HEK293T (cell line): ENCODE measurements around the gene ZFP62.

Source experiments
- CTCF ChIA-PET: fragments of 350-600 bp; formaldehyde crosslinking; extraction: SDS; loops from one replicate; lab custom pipeline; 2021; ENCODE audit warnings: antibody characterized with exemption, inconsistent platforms; lab: Yijun Ruan, JAX
- POLR2A ChIA-PET: fragments of 350-600 bp; formaldehyde crosslinking; extraction: SDS; loops from one replicate; lab custom pipeline; 2020; ENCODE audit warnings: antibody characterized with exemption, inconsistent platforms; lab: Yijun Ruan, JAX
- DNase-seq: peaks from one replicate; pipeline ENCODE4 v3.0.0; 2012; ENCODE audit warnings: mixed read lengths; ENCODE audit errors: extremely low spot score
- ARNT ChIP-seq: fragments of 450-650 bp; IDR thresholded peaks from 2 replicates; pipeline ENCODE4 v1.6.1; 2017; ENCODE audit warnings: mild to moderate bottlenecking
- BHLHE40 ChIP-seq: fragments of 450-650 bp; IDR thresholded peaks from 2 replicates; pipeline ENCODE4 v1.6.1; 2016; ENCODE audit warnings: mild to moderate bottlenecking, moderate library complexity, borderline replicate concordance
- CTBP1 ChIP-seq: fragments of 450-650 bp; IDR thresholded peaks from 2 replicates; pipeline ENCODE4 v1.6.1; 2016; ENCODE audit warnings: borderline replicate concordance
- ELF4 ChIP-seq: fragments of 450-650 bp; IDR thresholded peaks from 2 replicates; pipeline ENCODE4 v1.6.1; 2017; ENCODE audit warnings: antibody characterized with exemption
- FOXA1 ChIP-seq: fragments of 450-650 bp; IDR thresholded peaks from 2 replicates; pipeline ENCODE4 v1.6.1; 2016; ENCODE audit warnings: mild to moderate bottlenecking
- FOXK2 ChIP-seq: fragments of 450-650 bp; IDR thresholded peaks from 2 replicates; pipeline ENCODE4 v1.6.1; 2016; ENCODE audit warnings: mild to moderate bottlenecking
- FOXM1 ChIP-seq: fragments of 450-650 bp; IDR thresholded peaks from 2 replicates; pipeline ENCODE4 v1.6.1; 2017; ENCODE audit warnings: mild to moderate bottlenecking, borderline replicate concordance
- HDGF ChIP-seq: fragments of 450-650 bp; IDR thresholded peaks from 2 replicates; pipeline ENCODE4 v1.6.1; 2017; ENCODE audit warnings: antibody characterized with exemption, borderline replicate concordance
- L3MBTL2 ChIP-seq: fragments of 450-650 bp; conservative IDR thresholded peaks from 2 replicates; pipeline ENCODE4 v1.6.1; 2016; ENCODE audit warnings: mild to moderate bottlenecking
- LEF1 ChIP-seq: fragments of 450-650 bp; IDR thresholded peaks from 2 replicates; pipeline ENCODE4 v1.6.1; 2017; ENCODE audit warnings: mild to moderate bottlenecking, borderline replicate concordance
- NFRKB ChIP-seq: fragments of 450-650 bp; IDR thresholded peaks from 2 replicates; pipeline ENCODE4 v1.6.1; 2016; ENCODE audit warnings: mild to moderate bottlenecking, moderate library complexity
- SP1 ChIP-seq: fragments of 450-650 bp; IDR thresholded peaks from 2 replicates; pipeline ENCODE4 v1.6.1; 2017
- SUZ12 ChIP-seq: fragments of 450-650 bp; IDR thresholded peaks from 2 replicates; pipeline ENCODE4 v1.6.1; 2016; ENCODE audit warnings: mild to moderate bottlenecking
- TARDBP ChIP-seq: fragments of 450-650 bp; IDR thresholded peaks from 2 replicates; pipeline ENCODE4 v1.6.1; 2016
- ZNF384 ChIP-seq: fragments of 450-650 bp; IDR thresholded peaks from 2 replicates; pipeline ENCODE4 v1.6.1; 2016
- TF ChIP-seq, protein P1 (sequence below): fragments of 450-650 bp; IDR thresholded peaks from 2 replicates; pipeline ENCODE4 v1.6.1; 2016

The ZFP62 gene

DNA sequence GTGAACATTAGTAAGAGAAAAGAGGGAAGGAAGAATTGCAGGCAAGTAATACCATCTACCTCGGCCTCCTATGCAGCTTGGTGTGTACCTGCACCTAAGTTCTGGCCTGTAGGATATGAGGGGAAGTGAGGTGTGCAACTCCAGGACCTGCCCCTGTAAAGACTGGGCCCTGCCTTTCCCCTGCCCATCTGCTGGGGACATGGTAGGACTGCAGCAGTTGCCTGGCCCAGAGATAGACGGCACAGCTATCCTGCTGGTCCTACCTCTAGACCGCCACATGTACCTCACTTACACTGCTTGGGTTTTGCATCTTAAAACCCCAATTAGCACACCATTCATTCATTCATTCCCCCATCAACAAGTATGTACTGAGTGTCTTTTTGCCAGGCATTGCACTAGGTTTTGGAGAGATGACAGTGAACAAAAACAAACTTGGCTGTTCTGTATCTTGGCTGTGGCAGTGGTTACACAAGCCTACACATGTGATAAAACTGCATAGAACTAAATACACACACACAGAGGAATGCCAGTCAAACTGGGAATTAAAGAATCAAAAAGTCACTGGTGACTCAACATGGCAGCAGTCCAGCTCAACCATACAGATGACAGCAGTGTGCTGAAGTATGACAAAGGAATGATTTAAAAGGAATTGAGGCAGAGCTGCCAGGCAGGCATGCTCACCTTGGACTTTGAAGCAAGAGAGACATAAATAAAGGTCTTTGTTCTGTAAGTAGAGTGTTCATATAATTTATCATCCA is 35.1 kb downstream of the ZFP62 start:
- TF ChIP-seq LEF1: no peak
- TF ChIP-seq BHLHE40: no peak
- no peak for TF ChIP-seq SUZ12
- TF ChIP-seq FOXA1: no peak
- TF ChIP-seq TARDBP: no peak
- no peak for TF ChIP-seq HDGF
- no peak for TF ChIP-seq NFRKB
- TF ChIP-seq ELF4: no peak
- TF ChIP-seq, protein P1, sequence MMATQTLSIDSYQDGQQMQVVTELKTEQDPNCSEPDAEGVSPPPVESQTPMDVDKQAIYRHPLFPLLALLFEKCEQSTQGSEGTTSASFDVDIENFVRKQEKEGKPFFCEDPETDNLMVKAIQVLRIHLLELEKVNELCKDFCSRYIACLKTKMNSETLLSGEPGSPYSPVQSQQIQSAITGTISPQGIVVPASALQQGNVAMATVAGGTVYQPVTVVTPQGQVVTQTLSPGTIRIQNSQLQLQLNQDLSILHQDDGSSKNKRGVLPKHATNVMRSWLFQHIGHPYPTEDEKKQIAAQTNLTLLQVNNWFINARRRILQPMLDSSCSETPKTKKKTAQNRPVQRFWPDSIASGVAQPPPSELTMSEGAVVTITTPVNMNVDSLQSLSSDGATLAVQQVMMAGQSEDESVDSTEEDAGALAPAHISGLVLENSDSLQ: no peak
- TF ChIP-seq FOXK2: no peak
- no peak for TF ChIP-seq ARNT
- no peak for TF ChIP-seq CTBP1
- TF ChIP-seq ZNF384: no peak
- TF ChIP-seq L3MBTL2: no peak
- TF ChIP-seq SP1: no peak
- TF ChIP-seq FOXM1: no peak
- no peak for DNase-seq
- POLR2A ChIA-PET: interaction anchor here (1.5 to 1.6 kb wide), 2 partner anchors 10 to 16 kb away, joined by 4 to 7 read pairs; no protein-coding TSS in a partner anchor
- CTCF ChIA-PET: no interaction called here

DNA sequence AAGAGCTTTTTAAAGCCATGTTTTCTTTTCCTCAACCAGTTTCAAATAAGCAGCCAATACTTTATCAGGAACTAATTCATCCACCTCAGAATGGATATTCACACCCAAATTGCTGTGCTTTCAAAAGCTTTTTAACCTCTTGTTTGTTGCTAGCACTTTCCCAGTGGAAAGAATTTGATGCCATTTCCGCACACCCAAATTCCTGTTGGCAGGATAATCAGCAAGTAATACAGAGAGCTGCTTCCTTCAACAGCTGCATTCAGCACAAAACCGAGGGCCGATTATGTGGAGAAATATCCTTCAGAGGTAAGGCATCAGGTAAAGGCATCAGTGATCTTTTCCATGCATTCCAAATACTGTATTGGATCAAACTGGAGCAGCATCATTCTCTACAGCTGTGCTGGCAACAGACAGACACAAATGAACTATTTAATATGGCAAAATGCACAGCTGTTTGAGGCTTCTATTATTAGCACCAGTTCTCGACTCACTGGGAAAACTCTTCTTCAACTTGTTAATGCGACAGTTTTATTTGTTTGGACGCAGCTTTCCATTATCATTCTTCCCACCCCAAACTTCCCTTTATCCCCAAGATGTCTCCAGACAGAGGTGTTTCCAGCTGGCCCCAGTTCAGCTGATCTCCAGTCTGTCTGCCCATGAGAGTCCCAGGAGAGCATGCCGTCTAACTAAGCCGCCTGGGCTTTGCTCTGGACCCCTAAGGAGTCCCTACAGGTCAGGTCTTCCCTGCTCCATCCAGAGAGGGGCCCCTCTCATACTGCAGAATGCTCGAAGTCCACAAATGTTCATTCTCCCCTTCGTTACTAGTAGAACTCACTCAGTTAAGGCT is 36.2 kb downstream of the ZFP62 start:
- ChIA-PET CTCF (no interaction called here), POLR2A (interaction anchor here (1.5 to 1.6 kb wide), 2 partner anchors 9 to 15 kb away, joined by 4 to 7 read pairs; no protein-coding TSS in a partner anchor)
- DNase-seq: no peak
- TF ChIP-seq ELF4 (no peak), ZNF384 (no peak), SUZ12 (no peak)
- TF ChIP-seq, protein P1: no peak

DNA sequence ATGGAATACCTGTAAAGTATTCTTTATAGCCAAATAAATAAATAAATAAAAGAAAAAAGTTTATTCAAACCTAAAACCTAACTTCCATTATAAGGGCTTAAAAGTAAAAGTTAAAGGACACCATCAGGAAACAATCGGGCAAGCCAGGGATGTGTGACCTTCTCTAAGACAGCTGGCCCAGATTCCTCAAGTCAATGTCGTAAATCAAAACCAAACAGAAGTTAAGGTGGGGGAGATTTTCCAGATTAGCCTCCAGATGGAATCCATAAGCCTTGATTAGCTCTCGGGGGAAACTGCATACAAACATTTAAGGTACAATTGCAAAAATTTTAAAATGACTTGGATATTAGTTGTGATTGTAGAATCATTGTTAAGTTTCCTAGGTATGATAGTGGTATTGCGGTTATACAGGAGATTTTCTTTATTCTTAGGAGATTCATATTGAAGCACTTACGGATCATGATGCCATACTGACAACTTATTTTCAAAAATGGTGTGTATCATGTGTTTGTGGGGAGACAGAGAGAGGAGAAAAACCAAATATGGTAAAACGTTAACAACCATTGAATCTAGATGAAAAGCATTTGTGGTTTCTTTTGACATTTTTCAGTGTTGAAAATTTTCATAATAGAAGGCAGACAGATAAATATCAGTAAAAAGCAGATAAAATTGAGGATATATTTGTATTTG is 37.0 kb downstream of the ZFP62 start:
- TF ChIP-seq SP1 (no peak), NFRKB (no peak)
- TF ChIP-seq, protein P1: peak; percentile 35; the same call in 1 of the 2 replicates
- ChIA-PET POLR2A (interaction anchor here (1.0 to 1.6 kb wide), 2 partner anchors 14 kb away, joined by 4 read pairs; no protein-coding TSS in a partner anchor), CTCF (no interaction called here)
- no peak for DNase-seq

DNA sequence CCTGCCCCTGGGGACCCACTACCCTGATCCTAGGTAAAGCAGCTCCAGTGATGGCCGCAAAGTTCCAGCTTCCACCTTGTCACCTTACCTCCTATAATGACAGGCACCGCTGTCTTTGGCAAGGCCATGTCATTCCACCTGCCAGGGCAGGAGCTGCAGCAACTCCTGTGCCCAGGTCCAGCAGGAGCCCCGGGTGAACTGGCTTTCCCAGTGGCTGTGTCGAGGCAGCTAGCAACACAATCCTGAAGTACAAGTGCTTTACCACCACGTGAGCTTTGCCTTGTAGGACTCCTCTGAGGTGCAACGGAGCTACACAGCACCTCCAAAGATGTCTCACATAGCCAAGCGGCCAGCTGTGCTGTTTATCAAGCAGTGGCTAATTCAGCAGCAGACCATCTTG is 37.7 kb downstream of the ZFP62 start:
- DNase-seq: no peak
- no peak for TF ChIP-seq LEF1
- no peak for TF ChIP-seq BHLHE40
- no peak for TF ChIP-seq ZNF384
- TF ChIP-seq NFRKB: no peak
- no peak for TF ChIP-seq L3MBTL2
- no peak for TF ChIP-seq FOXK2
- TF ChIP-seq CTBP1: no peak
- no peak for TF ChIP-seq SP1
- TF ChIP-seq ELF4: no peak
- no peak for TF ChIP-seq SUZ12
- ChIA-PET POLR2A (interaction anchor here (1.0 kb wide), 1 partner anchor 13 kb away, joined by 4 read pairs; no protein-coding TSS in a partner anchor), CTCF (no interaction called here)

DNA sequence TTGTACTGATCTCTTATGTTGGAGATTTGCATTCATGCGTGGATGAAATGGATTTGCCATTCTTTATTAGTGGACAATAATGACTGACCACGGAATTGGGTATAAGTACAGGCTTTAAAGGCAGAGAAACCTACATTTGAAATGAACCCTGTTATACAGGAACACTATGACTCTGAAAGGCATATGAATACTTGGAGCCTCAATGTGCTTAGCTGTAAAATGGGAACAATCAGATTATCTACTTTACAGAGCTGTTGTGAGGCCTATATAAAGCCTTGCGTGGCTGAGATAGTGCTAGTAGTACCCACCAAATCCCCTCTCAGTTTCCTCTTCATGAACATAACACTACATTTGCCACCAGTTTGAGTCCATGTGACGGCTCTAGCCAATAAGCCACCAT is 39.5 kb downstream of the ZFP62 start:
- no peak for DNase-seq
- ChIA-PET CTCF (no interaction called here), POLR2A (interaction anchor here (0.7 kb wide), 1 partner anchor 11 kb away, joined by 3 read pairs; no protein-coding TSS in a partner anchor)

More for the DNA sequence above, 39.5 kb downstream of the ZFP62 start:
- TF ChIP-seq ELF4: no peak
- TF ChIP-seq, protein P1: no peak
- TF ChIP-seq L3MBTL2: no peak
